ENCODE results near the gene SNAPIN.
A peak's percentile ranks its signal among the peaks of the same experiment; 100 is the strongest.
"Not testable (repeated sequence)": the region's sequence is repeated elsewhere in the genome, so short reads cannot be mapped to it uniquely, and the experiment has no call there.

Gene SNAPIN

DNA sequence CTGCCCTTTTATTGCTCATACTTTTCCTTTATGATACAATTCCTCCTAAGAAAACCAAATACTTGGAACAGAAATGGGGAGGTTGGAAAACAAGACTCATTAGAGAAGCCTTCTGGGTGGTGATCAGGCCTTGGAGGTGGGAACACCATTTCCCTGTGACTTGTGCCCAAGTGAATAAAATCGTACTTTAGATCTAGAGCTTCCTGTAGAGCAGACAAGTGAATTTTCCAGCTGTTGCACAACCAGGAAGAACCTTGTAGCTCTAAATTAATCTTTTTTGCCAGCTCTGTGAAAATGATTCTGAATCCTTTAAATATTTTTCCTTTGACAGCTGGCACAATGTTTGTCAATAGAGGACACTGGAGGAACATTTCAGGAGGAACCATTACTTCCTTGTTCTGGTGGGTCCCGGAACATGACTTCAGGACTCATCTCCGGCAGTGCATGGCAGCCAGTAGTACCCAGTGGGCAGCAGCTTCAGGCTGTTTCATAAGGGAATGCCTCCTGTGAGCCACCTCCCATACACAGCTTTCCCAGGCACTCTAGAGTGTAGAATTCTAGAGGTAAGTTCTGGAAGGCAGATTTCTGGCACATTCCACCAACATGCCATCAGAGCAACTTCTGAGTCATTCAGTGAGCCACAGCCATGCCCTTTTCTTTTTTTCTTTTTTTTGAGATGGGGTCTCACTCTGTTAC lies 5.5 kb upstream of the SNAPIN start:
- Histone ChIP-seq H3K36me3 (ENCODE audit: control insufficient read depth, insufficient read depth, low read length) (no peaks in the 10 kb centered on the region), H3K9me3 (ENCODE audit: control insufficient read depth, insufficient read depth, low read length) (no peaks in the 10 kb centered on the region), H3K4me3 (ENCODE audit: low read depth, low read length) (no peak overlapping the region), H3K4me1 (ENCODE audit: control insufficient read depth, insufficient read depth, low read length) (no peaks in the 10 kb centered on the region), H3K9ac (ENCODE audit: low read depth, low read length) (no peak overlapping the region), H3K27me3 (ENCODE audit: control insufficient read depth, insufficient read depth, low read length) (no peaks in the 10 kb centered on the region)

DNA sequence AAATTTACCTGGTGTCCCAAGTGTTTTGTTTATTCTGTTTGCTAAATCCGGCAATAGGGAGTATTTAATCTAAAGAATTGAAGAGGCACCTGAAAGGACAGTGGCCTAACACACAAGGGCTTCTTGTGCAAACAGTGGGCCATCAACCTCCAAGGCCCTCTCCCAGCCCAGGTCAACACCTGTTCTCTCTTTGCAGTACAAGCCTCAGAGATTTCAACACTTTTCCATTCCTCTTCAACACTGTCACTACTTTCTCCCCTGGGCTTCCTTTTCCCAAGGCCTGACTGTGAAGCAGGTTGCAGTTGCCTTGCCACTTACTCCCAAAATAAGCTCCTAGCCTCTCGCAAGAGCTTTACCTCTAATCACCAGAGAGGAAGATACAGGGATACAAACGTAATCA lies 3.2 kb upstream of the SNAPIN start:
- Histone ChIP-seq H3K4me1 (ENCODE audit: control insufficient read depth, insufficient read depth, low read length) (peaks cover 2% of the 10 kb centered on the region), H3K4me3 (ENCODE audit: low read depth, low read length) (no peak overlapping the region), H3K36me3 (ENCODE audit: control insufficient read depth, insufficient read depth, low read length) (peaks cover 5% of the 10 kb centered on the region), H3K9ac (ENCODE audit: low read depth, low read length) (no peak overlapping the region), H3K9me3 (ENCODE audit: control insufficient read depth, insufficient read depth, low read length) (no peaks in the 10 kb centered on the region), H3K27me3 (ENCODE audit: control insufficient read depth, insufficient read depth, low read length) (no peaks in the 10 kb centered on the region)

DNA sequence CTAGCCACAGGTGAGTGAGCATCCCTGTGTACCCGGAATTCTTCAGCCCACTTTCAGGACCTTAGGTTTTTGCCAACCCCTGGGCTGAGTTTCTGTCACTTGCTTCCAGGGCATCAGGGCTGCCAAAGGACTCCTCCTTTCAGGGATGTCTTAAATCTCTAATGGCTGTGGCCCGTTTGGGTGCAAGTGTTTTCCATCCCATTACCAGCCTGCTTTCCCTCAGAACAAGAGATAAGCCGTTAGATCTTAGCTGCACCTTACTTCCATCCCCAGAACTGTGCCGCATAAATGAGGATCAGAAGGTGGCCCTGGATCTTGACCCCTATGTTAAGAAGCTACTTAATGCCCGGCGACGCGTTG lies 652 bp downstream of the SNAPIN start:
- peak overlapping the region; percentile 86 for H3K4me3 ChIP-seq (ENCODE audit: low read depth, low read length)
- H3K9ac ChIP-seq (ENCODE audit: low read depth, low read length) = peak overlapping the region; percentile 54
- no peaks in the 10 kb centered on the region for H3K9me3 ChIP-seq (ENCODE audit: control insufficient read depth, insufficient read depth, low read length)
- no peaks in the 10 kb centered on the region for H3K27me3 ChIP-seq (ENCODE audit: control insufficient read depth, insufficient read depth, low read length)
- peaks cover 2% of the 10 kb centered on the region for H3K4me1 ChIP-seq (ENCODE audit: control insufficient read depth, insufficient read depth, low read length)
- peaks cover 31% of the 10 kb centered on the region for H3K36me3 ChIP-seq (ENCODE audit: control insufficient read depth, insufficient read depth, low read length)

DNA sequence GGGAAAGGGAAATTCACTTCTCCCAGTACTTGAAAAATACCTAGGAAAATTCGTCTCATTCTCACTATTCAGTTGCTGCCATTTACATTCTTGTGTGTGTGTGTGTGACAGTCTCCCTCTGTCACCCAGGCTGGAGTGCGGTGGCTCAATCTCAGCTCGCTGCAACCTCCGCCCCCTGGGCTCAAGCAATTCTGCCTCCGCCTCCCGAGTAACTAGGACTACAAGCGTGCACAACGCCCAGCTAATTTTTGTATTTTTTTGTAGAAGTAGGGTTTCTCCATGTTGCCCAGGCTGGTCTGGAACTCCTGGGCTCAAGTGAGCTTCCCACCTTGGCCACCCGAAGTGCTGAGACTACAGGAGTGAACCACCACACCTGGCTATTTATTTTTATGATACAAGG lies 1.2 kb downstream of the SNAPIN start:
- Histone ChIP-seq H3K9ac (ENCODE audit: low read depth, low read length) (no peak overlapping the region), H3K4me1 (ENCODE audit: control insufficient read depth, insufficient read depth, low read length) (peaks cover 2% of the 10 kb centered on the region), H3K9me3 (ENCODE audit: control insufficient read depth, insufficient read depth, low read length) (no peaks in the 10 kb centered on the region), H3K4me3 (ENCODE audit: low read depth, low read length) (peak overlapping the region; percentile 86), H3K36me3 (ENCODE audit: control insufficient read depth, insufficient read depth, low read length) (peaks cover 34% of the 10 kb centered on the region), H3K27me3 (ENCODE audit: control insufficient read depth, insufficient read depth, low read length) (no peaks in the 10 kb centered on the region)

DNA sequence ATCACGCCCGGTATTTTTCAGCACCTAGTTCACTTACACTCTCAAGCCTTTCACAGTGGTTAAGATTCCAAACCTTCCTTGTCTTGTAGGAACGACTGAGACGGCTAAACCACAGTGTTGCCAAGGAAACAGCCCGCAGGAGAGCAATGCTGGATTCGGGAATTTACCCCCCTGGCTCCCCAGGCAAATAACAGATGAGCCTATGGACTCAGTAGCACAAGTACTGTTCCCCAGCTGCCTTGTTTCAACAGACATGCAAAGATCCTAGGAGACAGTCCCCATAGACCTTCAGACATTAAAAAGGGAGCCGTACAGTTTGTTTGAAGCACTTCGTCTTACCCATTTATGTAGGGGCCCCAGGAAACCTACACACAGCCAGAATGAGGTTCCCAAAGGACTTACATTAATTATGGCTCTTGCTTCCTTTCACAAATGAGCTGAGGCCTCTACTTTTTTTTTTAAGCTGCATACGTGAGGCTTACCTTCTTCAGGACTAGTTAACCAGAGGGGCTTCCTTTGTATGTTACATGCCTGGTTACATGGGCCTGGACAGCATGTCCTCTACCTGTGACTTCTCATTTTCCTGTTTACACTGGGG lies 2.7 kb downstream of the SNAPIN start:
- Histone ChIP-seq H3K27me3 (ENCODE audit: control insufficient read depth, insufficient read depth, low read length) (no peaks in the 10 kb centered on the region), H3K36me3 (ENCODE audit: control insufficient read depth, insufficient read depth, low read length) (peaks cover 46% of the 10 kb centered on the region), H3K9ac (ENCODE audit: low read depth, low read length) (no peak overlapping the region), H3K9me3 (ENCODE audit: control insufficient read depth, insufficient read depth, low read length) (no peaks in the 10 kb centered on the region), H3K4me1 (ENCODE audit: control insufficient read depth, insufficient read depth, low read length) (peaks cover 2% of the 10 kb centered on the region), H3K4me3 (ENCODE audit: low read depth, low read length) (no peak overlapping the region)

DNA sequence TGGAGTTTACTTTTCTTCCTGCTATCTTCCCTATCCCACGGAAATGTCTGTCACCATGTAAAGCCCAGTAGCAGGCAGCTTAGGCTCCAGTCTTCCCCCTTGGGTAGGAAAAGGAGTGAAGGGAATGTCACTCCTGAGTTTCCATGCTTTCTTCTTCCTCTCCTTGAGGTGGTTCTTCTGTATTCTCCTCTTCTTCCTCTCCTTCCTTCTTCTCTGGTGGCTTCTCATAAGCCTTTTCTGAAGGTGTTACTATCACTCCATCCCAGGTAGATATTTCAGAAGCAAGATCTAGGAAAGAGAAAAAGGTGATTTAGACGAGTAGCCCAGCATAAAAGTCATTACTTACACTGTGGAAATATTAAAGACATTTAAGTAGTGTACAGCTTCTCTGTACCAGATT lies 3.8 kb downstream of the SNAPIN start:
- H3K27me3 ChIP-seq (ENCODE audit: control insufficient read depth, insufficient read depth, low read length) = no peaks in the 10 kb centered on the region
- no peak overlapping the region for H3K4me3 ChIP-seq (ENCODE audit: low read depth, low read length)
- no peak overlapping the region for H3K9ac ChIP-seq (ENCODE audit: low read depth, low read length)
- H3K36me3 ChIP-seq (ENCODE audit: control insufficient read depth, insufficient read depth, low read length) = peaks cover 56% of the 10 kb centered on the region
- peaks cover 2% of the 10 kb centered on the region for H3K4me1 ChIP-seq (ENCODE audit: control insufficient read depth, insufficient read depth, low read length)
- no peaks in the 10 kb centered on the region for H3K9me3 ChIP-seq (ENCODE audit: control insufficient read depth, insufficient read depth, low read length)

DNA sequence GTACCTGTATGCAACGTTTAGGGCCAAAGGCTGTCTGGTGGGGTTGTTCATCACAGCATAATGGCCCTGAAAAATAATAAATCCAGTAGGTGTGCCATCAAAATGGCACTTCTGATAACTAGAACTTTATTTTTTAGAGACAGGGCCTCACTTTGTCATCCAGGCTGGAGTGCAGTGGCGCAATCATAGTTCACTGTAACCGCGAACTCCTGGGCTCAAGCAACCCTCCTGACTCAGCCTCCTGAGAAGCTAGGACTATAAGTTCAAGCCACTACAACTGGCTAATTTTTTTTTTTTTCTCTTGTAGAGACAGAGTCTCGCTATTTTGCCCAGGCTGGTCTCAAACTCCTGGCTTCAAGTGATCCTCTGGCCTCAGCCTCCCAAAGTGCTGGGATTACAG lies 4.7 kb downstream of the SNAPIN start:
- H3K9me3 ChIP-seq (ENCODE audit: control insufficient read depth, insufficient read depth, low read length) = no peaks in the 10 kb centered on the region
- H3K4me1 ChIP-seq (ENCODE audit: control insufficient read depth, insufficient read depth, low read length) = peaks cover 2% of the 10 kb centered on the region
- no peaks in the 10 kb centered on the region for H3K27me3 ChIP-seq (ENCODE audit: control insufficient read depth, insufficient read depth, low read length)
- H3K36me3 ChIP-seq (ENCODE audit: control insufficient read depth, insufficient read depth, low read length) = peaks cover 65% of the 10 kb centered on the region
- no peak overlapping the region for H3K9ac ChIP-seq (ENCODE audit: low read depth, low read length)
- no peak overlapping the region for H3K4me3 ChIP-seq (ENCODE audit: low read depth, low read length)

DNA sequence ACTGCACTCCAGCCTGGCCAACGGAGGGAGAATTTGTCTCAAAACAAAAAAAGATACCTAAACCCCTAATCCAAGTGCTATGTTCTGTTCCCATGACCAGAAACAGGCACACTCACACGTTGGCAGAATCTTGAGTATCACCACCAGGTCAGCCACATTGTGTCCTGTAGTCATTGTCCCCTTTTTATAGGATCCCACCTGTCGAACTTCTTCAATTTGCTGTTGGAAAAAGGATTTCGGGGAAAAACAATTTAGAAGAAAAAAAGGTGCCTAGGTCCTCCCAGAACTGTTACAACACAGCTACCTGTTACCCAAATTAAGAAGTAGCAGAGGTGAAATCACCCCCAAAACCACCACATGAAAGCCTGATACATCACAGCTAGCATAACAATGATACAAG lies 8.9 kb downstream of the SNAPIN start:
- Histone ChIP-seq H3K9me3 (ENCODE audit: control insufficient read depth, insufficient read depth, low read length) (no peaks in the 10 kb centered on the region), H3K4me1 (ENCODE audit: control insufficient read depth, insufficient read depth, low read length) (no peaks in the 10 kb centered on the region), H3K36me3 (ENCODE audit: control insufficient read depth, insufficient read depth, low read length) (peaks cover 58% of the 10 kb centered on the region), H3K9ac (ENCODE audit: low read depth, low read length) (no peak overlapping the region), H3K27me3 (ENCODE audit: control insufficient read depth, insufficient read depth, low read length) (no peaks in the 10 kb centered on the region), H3K4me3 (ENCODE audit: low read depth, low read length) (no peak overlapping the region)

DNA sequence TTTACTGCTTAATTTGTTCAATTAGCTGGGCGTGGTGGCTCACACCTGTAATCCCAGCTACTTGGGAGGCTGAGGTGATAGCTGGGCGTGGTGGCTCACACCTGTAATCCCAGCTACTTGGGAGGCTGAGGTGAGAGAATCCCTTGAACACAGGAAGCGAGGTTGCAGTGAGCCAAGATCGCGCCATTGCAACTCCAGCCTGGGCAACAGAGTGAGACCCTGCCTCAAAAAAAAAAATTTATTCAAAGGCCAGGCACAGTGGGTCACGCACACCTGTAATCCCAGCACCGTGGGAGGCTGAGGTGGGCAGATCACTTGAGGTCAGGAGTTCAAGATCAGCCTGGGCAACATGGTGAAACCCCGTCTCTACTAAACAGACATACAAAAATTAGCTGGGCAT lies 10.2 kb downstream of the SNAPIN start:
- H3K27me3 ChIP-seq (ENCODE audit: control insufficient read depth, insufficient read depth, low read length); H3K9me3 ChIP-seq (ENCODE audit: control insufficient read depth, insufficient read depth, low read length); H3K4me3 ChIP-seq (ENCODE audit: low read depth, low read length); H3K4me1 ChIP-seq (ENCODE audit: control insufficient read depth, insufficient read depth, low read length); H3K9ac ChIP-seq (ENCODE audit: low read depth, low read length): not testable (repeated sequence)
- peaks cover 49% of the 10 kb centered on the region for H3K36me3 ChIP-seq (ENCODE audit: control insufficient read depth, insufficient read depth, low read length)

DNA sequence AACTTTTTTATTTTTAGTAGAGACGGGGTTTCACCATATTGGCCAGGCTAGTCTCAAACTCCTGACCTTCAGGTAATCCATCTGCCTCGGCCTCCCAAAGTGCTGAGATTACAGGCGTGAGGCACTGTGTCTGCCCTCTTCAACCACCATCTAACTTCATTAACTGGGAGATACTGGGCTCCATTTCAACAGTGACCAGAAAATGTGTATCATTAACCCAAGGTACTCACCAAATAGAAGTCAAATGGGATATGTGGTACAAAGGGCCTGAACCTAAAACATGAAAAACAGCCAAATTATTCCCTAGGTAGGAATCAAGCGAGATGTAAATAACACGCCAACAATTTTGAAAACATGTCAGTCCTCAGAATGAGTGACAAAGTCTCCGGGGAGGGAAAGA lies 11.1 kb downstream of the SNAPIN start:
- H3K9ac ChIP-seq (ENCODE audit: low read depth, low read length) = no peak overlapping the region
- H3K4me3 ChIP-seq (ENCODE audit: low read depth, low read length) = peak overlapping the region; percentile 98
- H3K9me3 ChIP-seq (ENCODE audit: control insufficient read depth, insufficient read depth, low read length) = no peaks in the 10 kb centered on the region
- H3K36me3 ChIP-seq (ENCODE audit: control insufficient read depth, insufficient read depth, low read length) = peaks cover 42% of the 10 kb centered on the region
- H3K27me3 ChIP-seq (ENCODE audit: control insufficient read depth, insufficient read depth, low read length) = no peaks in the 10 kb centered on the region
- no peaks in the 10 kb centered on the region for H3K4me1 ChIP-seq (ENCODE audit: control insufficient read depth, insufficient read depth, low read length)

DNA sequence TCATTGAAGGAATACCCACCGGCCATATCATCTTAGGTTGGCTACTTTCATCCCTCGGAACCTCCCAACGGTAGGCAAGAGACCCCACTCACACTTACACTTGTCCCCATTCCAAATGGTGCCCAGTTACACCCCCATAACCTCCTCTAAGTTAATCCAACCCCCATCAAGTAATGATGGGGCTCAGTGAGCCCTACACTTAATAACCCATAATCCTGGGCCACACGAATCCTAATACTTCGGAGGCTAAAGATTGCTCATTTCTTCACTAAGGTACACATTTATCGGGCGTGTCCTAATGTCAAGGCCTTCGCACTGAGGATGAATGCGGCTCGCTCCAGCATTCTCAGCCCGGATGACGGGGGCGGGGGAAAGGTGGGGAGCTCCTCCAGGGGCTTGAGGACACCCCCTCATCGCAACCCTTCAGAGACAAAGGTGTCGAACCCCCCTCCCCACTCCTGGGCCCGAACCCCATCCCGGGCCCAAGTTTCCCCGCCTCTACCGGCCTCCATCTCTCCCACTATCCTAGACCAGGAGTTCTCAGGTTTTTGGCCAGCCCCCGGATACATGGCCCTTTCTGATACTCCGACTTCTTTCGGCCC lies 11.9 kb downstream of the SNAPIN start:
- peaks cover 35% of the 10 kb centered on the region for H3K36me3 ChIP-seq (ENCODE audit: control insufficient read depth, insufficient read depth, low read length)
- H3K4me3 ChIP-seq (ENCODE audit: low read depth, low read length) = peak overlapping the region; percentile 98
- H3K27me3 ChIP-seq (ENCODE audit: control insufficient read depth, insufficient read depth, low read length) = no peaks in the 10 kb centered on the region
- H3K9ac ChIP-seq (ENCODE audit: low read depth, low read length) = peak overlapping the region; percentile 99
- no peaks in the 10 kb centered on the region for H3K4me1 ChIP-seq (ENCODE audit: control insufficient read depth, insufficient read depth, low read length)
- no peaks in the 10 kb centered on the region for H3K9me3 ChIP-seq (ENCODE audit: control insufficient read depth, insufficient read depth, low read length)
